ENCODE data around the gene IER2.
"Not testable (repeated sequence)": the region's sequence is repeated elsewhere in the genome, so short reads cannot be mapped to it uniquely, and the experiment has no call there.

DNA sequence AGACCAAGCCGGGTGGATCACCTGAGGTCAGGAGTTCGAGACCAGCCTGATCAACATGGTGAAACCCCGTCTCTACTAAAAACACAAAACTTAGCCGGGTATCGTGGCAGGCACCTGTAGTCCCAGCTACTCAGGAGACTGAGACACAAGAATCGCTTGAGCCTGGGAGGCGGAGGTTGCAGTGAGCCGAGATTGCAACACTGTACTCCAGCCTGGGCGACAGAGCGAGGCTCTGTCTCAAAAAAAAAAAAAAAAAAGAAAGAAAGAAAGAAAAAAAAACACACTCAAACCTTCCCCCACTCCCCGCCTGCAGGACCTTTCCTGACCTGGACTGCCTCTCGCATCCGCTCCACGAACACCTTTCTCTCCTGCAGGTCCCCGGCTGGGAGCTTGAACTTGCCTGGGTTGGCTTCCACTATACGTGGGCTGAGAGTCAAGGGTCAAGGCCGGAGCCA is 1.0 kb upstream of the IER2 start:
- TF ChIP-seq CTCF (IDR thresholded peaks at IDR 0.05; ENCODE audit: low read length); EZH2 (IDR thresholded peaks at IDR 0.05; ENCODE audit: borderline replicate concordance, low read length): not testable (repeated sequence)
